ENCODE data around the gene NT5M.

GRCh38 chr17:17313350-17313991 is 10.3 kb downstream of the NT5M start:
- TF ChIP-seq ZNF565 (CRISPR knock-in tag; conservative IDR thresholded peaks at IDR 0.05; ENCODE audit: low read depth), result no peak
- TF ChIP-seq ZNF70 (CRISPR knock-in tag; IDR thresholded peaks at IDR 0.05), result no peak
- TF ChIP-seq ESRRG (CRISPR knock-in tag; IDR thresholded peaks at IDR 0.05), result no peak

Measured in SK-N-SH treated with all-trans-retinoic acid at 6 μM for 48 hours (cell line).